Measurements from ENCODE around the gene LUZP2. TPM values are rescaled to one million over a fixed set of nuclear protein-coding genes. Genes with fewer than 3 reads are reported as not detected.

The LUZP2 gene
- total RNA-seq, 2 donors from 2014 or later = 2.0 to 2.4 TPM

- DNase-seq = no peak
- 50 to 60% methylated on average over 1 to 3 of the region's 3 CpGs for WGBS, 2 experiments (ENCODE audit: insufficient coverage in 1 of 2, insufficient read length in 1 of 2)
- no peaks in the 10 kb centered on the region for H3K9me3 ChIP-seq (ENCODE audit: control insufficient read depth, low read length)
These were observed 34.7 kb downstream of the LUZP2 start for GRCh38 chr11:24531528-24531927.

DNA sequence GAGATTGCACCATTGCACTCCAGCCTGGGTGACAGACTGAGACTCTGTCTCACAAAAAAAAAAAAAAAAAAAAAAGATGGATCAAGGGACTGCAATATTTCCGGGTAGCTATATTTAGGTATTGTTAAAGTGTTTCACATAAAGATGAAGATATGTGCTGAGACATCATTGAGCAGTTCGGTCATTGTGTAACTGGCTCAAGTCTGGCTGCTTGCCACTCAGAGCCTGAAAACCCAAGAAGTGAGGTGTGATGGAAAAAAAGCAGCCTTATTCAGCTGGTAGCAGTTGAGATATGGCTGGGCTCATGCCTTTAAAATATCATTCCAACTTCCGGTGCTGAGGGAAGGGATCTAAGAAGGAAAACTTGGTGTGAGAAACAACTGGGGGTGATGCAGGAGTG, 46.9 kb downstream of the LUZP2 start:
- H3K9me3 ChIP-seq (ENCODE audit: control insufficient read depth, low read length) = no peaks in the 10 kb centered on the region
- WGBS, 2 experiments (ENCODE audit: insufficient coverage in 1 of 2, insufficient read length in 1 of 2) = 89 to 95% methylated on average over 2 to 3 of the region's 3 CpGs
- DNase-seq = no peak
- TF ChIP-seq, protein P1, sequence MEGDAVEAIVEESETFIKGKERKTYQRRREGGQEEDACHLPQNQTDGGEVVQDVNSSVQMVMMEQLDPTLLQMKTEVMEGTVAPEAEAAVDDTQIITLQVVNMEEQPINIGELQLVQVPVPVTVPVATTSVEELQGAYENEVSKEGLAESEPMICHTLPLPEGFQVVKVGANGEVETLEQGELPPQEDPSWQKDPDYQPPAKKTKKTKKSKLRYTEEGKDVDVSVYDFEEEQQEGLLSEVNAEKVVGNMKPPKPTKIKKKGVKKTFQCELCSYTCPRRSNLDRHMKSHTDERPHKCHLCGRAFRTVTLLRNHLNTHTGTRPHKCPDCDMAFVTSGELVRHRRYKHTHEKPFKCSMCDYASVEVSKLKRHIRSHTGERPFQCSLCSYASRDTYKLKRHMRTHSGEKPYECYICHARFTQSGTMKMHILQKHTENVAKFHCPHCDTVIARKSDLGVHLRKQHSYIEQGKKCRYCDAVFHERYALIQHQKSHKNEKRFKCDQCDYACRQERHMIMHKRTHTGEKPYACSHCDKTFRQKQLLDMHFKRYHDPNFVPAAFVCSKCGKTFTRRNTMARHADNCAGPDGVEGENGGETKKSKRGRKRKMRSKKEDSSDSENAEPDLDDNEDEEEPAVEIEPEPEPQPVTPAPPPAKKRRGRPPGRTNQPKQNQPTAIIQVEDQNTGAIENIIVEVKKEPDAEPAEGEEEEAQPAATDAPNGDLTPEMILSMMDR (conservative IDR thresholded peaks at IDR 0.05) = no peak
- H3K4me3 ChIP-seq (ENCODE audit: low read length) = no peak overlapping the region
- no peak overlapping the region for H3K27ac ChIP-seq (ENCODE audit: low read depth, low read length)
- no peak overlapping the region for H3K9ac ChIP-seq (ENCODE audit: extremely low read depth, low read length, poor library complexity, severe bottlenecking)
- no peaks in the 10 kb centered on the region for H3K36me3 ChIP-seq (ENCODE audit: control insufficient read depth, insufficient read depth, low read length)
- H3K4me1 ChIP-seq (ENCODE audit: control insufficient read depth, insufficient read depth, low read length) = no peaks in the 10 kb centered on the region
- Mint-ChIP-seq H3K9me3 (no peaks in the 10 kb centered on the region), H3K4me1 (no peaks in the 10 kb centered on the region), H3K27me3 (ENCODE audit: insufficient read depth) (no peaks in the 10 kb centered on the region), H3K36me3 (ENCODE audit: low read depth) (no peaks in the 10 kb centered on the region), H3K4me3 (no peak overlapping the region), H3K27ac (no peak overlapping the region)
- H3K27me3 ChIP-seq (ENCODE audit: control insufficient read depth, insufficient read depth, low read length, poor library complexity, severe bottlenecking) = no peaks in the 10 kb centered on the region

More at GRCh38 chr11:24531528-24531927, 34.7 kb downstream of the LUZP2 start:
- Mint-ChIP-seq H3K27ac (no peak overlapping the region), H3K9me3 (no peaks in the 10 kb centered on the region), H3K4me1 (no peaks in the 10 kb centered on the region), H3K36me3 (ENCODE audit: low read depth) (no peaks in the 10 kb centered on the region), H3K27me3 (ENCODE audit: insufficient read depth) (no peaks in the 10 kb centered on the region), H3K4me3 (no peak overlapping the region)
- TF ChIP-seq, protein P1 (conservative IDR thresholded peaks at IDR 0.05) = no peak
- H3K27me3 ChIP-seq (ENCODE audit: control insufficient read depth, insufficient read depth, low read length, poor library complexity, severe bottlenecking) = no peaks in the 10 kb centered on the region
- H3K4me1 ChIP-seq (ENCODE audit: control insufficient read depth, insufficient read depth, low read length) = no peaks in the 10 kb centered on the region
- H3K27ac ChIP-seq (ENCODE audit: low read depth, low read length) = no peak overlapping the region
- H3K9ac ChIP-seq (ENCODE audit: extremely low read depth, low read length, poor library complexity, severe bottlenecking) = no peak overlapping the region
- no peaks in the 10 kb centered on the region for H3K36me3 ChIP-seq (ENCODE audit: control insufficient read depth, insufficient read depth, low read length)
- H3K4me3 ChIP-seq (ENCODE audit: low read length) = no peak overlapping the region

DNA sequence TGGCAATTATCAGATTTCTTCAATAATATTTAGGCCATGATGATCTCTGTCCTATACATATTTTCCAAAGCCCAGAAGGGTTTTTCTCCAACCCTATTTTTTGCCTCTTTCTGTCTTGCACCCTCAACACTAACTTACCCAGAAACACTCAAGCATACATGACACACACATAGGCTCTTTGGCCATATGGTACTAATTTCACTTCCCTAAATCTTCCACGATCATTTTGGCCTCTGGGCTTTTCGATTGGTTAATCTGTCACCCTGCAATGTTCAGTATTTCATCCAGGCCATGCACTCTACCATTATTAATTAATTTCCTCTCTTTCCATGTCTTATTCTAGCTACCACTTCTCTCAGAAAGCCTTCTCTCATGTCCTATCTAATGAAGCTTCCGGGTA, 59.8 kb downstream of the LUZP2 start:
- TF ChIP-seq, protein P1 (conservative IDR thresholded peaks at IDR 0.05) = no peak
- H3K9me3 ChIP-seq (ENCODE audit: control insufficient read depth, low read length) = no peaks in the 10 kb centered on the region
- no peaks in the 10 kb centered on the region for H3K9me3 Mint-ChIP-seq
- no peak for DNase-seq
- H3K4me1 ChIP-seq (ENCODE audit: control insufficient read depth, insufficient read depth, low read length) = no peaks in the 10 kb centered on the region
- H3K4me3 Mint-ChIP-seq = no peak overlapping the region
- no peak overlapping the region for H3K4me3 ChIP-seq (ENCODE audit: low read length)
- H3K27ac ChIP-seq (ENCODE audit: low read depth, low read length) = no peak overlapping the region
- H3K27me3 Mint-ChIP-seq (ENCODE audit: insufficient read depth) = no peaks in the 10 kb centered on the region
- WGBS, 2 experiments (ENCODE audit: insufficient coverage in 1 of 2, insufficient read length in 1 of 2) = 93 to 95% methylated on average over 3 of the region's 3 CpGs
- peaks cover 5% of the 10 kb centered on the region for H3K4me1 Mint-ChIP-seq
- no peaks in the 10 kb centered on the region for H3K36me3 Mint-ChIP-seq (ENCODE audit: low read depth)
- no peak overlapping the region for H3K27ac Mint-ChIP-seq
- H3K9ac ChIP-seq (ENCODE audit: extremely low read depth, low read length, poor library complexity, severe bottlenecking) = no peak overlapping the region
- H3K36me3 ChIP-seq (ENCODE audit: control insufficient read depth, insufficient read depth, low read length) = no peaks in the 10 kb centered on the region
- H3K27me3 ChIP-seq (ENCODE audit: control insufficient read depth, insufficient read depth, low read length, poor library complexity, severe bottlenecking) = no peaks in the 10 kb centered on the region

All from endodermal cell (in vitro differentiated cells).